ENCODE results near the gene SLC9A4.
"Not testable (repeated sequence)": the region's sequence is repeated elsewhere in the genome, so short reads cannot be mapped to it uniquely, and the experiment has no call there.

SLC9A4 gene

GRCh38 chr2:102547462-102547861 is 74.4 kb downstream of the SLC9A4 start:
- no peak for DNase-seq

DNA sequence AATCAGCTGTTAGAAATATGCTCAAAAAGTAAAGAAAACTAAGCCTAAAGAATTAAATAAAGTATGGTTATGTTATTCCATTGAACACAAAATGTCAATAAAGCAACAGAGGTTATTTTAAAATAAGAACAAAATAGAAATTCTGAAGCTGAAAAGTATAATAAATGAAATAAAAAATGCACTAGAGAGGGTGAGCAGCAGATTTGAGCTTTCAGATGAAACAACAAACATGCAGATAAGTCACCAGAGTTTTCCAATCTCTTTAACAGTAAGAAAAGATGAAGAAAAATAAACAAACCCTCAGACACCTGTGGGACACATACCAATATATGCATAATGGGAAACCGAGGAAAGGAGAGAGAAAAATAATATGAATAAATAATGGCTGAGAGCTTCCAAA is 76.0 kb downstream of the SLC9A4 start:
- no peak for DNase-seq

DNA sequence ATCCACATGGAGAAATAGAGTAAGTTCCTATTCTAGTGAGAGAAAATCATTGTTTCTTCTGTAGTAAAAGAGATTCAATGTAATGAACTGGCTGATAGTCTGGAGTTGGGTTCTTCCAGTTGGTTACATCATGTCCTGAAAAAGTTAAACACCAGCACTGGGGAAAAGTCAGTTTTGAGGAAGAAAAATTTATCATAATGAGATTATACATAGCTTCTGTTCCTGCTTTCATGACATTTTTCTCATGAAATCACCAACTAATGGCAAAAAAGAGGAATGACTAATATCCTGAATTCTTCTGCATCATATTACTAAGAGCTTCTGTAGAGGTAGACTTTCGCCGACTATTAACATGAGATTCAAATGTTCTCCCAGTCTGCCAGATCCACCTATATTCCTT is 77.1 kb downstream of the SLC9A4 start:
- DNase-seq, result no peak

GRCh38 chr2:102551329-102552096 is 78.5 kb downstream of the SLC9A4 start:
- no peak for DNase-seq

DNA sequence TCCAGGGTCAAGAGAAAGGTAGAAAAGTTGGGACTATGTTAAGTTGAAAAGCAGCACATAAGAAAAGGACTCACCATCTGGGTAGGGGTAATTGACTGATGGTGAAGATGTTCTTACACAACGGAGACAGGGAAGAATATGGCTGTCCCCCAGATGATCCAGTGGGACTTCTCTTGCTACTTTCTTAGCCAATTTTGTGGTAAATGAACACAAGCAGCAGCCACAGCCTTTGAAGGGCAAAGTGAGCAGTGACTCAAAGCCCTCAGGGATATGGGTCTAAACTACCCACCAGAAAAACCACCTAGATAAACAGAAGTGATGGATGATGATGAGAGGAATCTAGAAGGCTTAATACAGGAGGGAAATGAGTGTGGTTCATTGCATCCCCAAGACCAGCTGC is 80.6 kb downstream of the SLC9A4 start:
- DNase-seq, result no peak

DNA sequence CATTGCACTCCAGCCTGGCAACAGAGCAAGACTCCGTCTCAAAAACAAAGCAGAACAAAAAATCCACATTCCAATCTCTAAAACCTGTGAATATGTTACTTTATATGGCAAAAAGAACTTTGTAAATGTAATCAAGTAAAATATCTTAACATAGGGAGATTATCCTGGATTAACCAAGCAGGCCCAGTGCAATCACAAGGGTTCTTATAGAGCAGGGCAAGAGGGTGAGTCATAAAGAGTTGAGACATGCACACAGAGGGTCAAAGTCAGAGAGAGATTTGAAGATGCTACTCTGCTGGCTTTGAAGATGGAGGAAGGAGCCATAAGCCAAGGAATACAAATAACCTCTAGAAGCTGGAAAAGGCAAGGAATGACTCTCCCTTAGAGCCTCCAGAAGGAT is 85.4 kb downstream of the SLC9A4 start:
- no peak for DNase-seq

DNA sequence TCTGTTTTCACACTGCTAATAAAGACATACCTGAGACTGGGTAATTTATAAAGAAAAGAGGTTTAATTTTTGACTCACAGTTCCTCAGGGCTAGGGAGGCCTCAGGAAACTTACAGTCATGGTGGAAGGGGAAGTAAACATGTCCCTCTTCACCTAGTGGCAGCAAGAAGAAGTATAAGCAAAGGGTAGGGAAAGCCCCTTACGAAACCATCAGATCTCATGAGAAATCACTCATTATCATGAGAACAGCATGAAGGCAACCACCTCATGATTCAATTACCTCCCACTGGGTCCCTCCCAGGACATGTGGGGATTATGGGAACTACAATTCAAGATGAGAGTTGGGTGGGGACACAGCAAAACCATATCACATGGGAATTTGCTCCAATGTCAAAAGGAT is 89.5 kb downstream of the SLC9A4 start:
- DNase-seq, result not testable (repeated sequence)

DNA sequence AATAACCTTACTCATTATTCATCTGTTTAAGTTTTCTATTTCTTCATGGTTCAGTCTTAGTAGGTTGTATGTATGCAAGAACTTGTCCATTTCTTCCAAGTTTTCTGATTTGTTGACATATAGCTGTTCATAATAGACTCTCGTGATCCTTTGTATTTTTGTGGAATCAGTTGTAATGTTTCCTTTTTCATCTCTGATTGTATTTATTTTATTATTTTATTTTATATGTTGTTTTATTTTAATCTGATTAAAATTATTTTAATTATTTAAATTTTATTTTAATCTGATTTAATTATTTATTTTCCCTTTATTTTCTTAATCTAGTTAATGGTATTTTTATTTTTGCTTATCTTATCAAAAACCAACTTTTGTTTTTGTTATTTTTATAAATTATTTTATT is 102.9 kb downstream of the SLC9A4 start:
- no peak for DNase-seq

GRCh38 chr2:102578376-102578775 is 105.3 kb downstream of the SLC9A4 start:
- no peak for DNase-seq

DNA sequence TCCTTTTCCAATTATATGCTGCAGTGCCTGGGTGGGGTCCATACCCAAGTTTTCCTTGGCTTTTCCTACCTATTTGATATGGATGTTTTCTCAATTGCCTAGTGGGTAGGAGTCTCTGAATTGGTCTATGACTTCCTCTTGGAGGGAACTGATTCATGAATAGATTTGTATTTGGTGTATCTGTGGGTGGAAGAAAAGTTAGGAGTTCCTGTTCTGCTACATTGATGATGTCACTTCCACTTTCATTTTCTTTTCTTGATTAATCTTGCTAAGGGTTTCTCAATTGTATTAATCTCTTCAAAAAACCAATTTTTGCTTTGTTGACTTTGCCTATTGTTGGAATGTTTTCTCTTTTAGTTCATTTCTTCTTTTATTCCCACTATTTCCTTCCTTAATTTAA is 108.9 kb downstream of the SLC9A4 start:
- DNase-seq, result no peak

- DNase-seq, result no peak
Measured at GRCh38 chr2:102582845-102583244, 109.8 kb downstream of the SLC9A4 start.

Measured in amygdala (tissue), 56 donors.